Left lobe of liver (tissue), 2 donors: ENCODE results near the gene GNRH2. TPM values are rescaled to one million over a fixed set of nuclear protein-coding genes. Genes with fewer than 3 reads are reported as not detected.
"Not testable (repeated sequence)": the region's sequence is repeated elsewhere in the genome, so short reads cannot be mapped to it uniquely, and the experiment has no call there.

Source experiments
- ATAC-seq: fragments of 200-7000 bp; cut with Tn5 transposase; one replicate; pipeline ENCODE4 v1.9.1; 2020; ENCODE audit warnings: mild to moderate bottlenecking, moderate library complexity
- DNase-seq: peaks from one replicate; pipeline ENCODE4 v3.0.0-alpha.2; 2020; ENCODE audit warnings: low spot score
- total RNA-seq: library from RNA; stranded (reverse); gene quantifications from one replicate; pipeline ENCODE4 v1.2.1, GENCODE V29; 2021
- donor health status: DM: no; HTN: no; CAD: no; lungs with moderate emphysema.
- donor health status: DM: no; HTN: yes; CAD: no.

Gene GNRH2
- total RNA-seq, 1 donor from 2014 or later, result 1.6 TPM

DNA sequence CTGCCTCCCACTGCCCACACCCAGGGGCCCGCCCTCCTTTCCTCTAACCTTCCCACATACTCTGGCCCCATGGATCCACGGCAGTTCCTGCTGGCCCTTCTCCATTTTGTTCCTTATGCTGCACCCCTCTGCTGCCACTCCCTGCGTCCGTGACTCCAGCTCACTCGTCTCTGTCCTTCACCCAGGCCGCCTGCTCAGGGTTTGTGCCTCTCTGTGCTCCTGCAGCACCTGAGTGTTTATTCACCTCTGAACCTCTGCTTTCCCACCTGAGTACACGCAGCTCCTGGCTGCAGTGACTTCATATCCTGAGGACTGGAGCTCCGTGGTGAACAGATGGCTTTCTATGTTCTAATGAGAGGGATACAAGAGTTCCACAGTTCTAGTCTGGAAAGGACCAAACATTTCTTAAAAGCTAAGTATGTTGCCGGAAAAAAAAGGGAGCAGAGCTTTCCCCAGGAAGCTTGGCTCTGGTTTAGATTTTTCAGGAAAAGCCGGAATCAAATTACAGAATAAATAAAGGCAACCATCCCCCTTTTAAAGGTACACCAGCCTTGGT is 1.5 kb upstream of the GNRH2 start:
- DNase-seq (peak; percentile 60), ATAC-seq (peak; percentile 2)

- ATAC-seq (peak; percentile 29), DNase-seq (peak; percentile 83)
Observed at GRCh38 chr20:3042625-3043024, 797 bp upstream of the GNRH2 start.

DNA sequence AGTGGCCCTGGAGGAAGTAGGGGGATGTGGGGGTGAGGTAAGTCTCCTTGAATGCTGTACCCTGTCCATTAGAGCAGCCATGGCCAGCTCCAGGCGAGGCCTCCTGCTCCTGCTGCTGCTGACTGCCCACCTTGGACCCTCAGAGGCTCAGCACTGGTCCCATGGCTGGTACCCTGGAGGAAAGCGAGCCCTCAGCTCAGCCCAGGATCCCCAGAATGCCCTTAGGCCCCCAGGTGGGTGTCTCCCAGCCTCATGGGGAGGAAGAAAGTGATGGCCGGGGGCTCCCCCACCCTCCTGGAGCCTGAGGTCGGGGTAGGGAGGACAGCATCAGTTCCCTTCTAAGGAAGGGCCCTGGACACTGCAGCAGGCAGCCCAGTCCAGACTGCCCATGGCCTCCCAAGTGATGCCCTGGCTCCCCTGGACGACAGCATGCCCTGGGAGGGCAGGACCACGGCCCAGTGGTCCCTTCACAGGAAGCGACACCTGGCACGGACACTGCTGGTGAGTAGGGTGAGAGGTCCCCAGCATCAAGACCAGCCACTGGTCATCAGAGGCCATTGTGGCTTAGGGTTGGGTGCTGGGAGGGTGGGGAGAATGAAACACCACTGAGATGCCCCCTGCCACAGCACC is 1.0 kb downstream of the GNRH2 start:
- DNase-seq (no peak), ATAC-seq (no peak)

- DNase-seq (no peak), ATAC-seq (peak; percentile 67)
Observed at GRCh38 chr20:3045042-3045815, 1.8 kb downstream of the GNRH2 start.

- ATAC-seq, result peak; percentile 85
- peak; percentile 95 for DNase-seq
Observed at GRCh38 chr20:3045816-3046676, 2.6 kb downstream of the GNRH2 start, which contains the start of gene MRPS26. Gene MRPS26 (plus strand): TSS chr20:3046052. CDS start chr20:3046069, 17 bp downstream.

GRCh38 chr20:3046677-3047462 is 3.4 kb downstream of the GNRH2 start:
- ATAC-seq (no peak), DNase-seq (no peak)

DNA sequence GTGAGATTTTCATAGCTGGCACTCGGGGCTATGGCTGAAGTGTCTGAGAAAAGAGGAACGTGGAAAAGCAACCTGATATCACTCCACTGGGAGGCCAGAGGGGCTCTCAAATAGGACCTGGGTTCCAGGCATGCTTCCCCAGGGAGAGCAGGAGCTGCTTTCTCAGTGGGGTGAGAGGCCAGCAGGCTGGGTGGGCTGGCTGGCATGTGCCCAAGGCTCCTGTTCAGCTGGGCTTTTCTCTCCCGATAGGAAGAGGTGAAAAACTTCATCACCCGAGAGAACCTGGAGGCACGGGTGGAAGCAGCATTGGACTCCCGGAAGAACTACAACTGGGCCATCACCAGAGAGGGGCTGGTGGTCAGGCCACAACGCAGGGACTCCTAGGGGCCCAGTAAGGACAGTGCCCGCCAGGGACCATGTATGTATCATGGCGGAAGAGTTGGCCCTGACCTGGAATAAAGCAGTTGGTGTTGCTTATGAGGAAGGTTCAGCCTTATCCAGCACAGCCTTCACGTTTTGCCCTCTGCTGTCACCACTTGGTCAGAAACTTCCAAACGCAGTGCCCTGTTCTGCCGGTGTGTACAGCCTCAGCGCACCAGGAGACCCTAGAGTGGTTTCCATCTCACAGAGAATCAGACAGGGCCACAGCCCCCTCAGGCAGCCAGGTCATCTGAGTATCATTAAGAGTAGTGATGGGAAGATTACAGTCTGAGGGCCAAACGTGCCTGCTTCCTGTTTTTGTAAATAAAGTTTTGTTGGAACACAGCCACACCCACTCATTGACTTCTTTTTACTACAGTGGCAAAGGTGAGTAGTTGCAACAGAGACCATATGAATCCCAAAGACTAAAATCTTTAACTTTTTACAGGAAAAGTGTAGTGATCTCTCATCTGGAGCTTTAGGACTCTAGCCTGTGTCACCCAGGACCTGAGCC is 4.3 kb downstream of the GNRH2 start:
- no peak for ATAC-seq
- DNase-seq, result no peak

- ATAC-seq (peak; percentile 9), DNase-seq (no peak)
Observed at GRCh38 chr20:3051385-3052019, 8.1 kb downstream of the GNRH2 start.

GRCh38 chr20:3059489-3059888 is 16.1 kb downstream of the GNRH2 start:
- no peak for ATAC-seq
- DNase-seq, result no peak

DNA sequence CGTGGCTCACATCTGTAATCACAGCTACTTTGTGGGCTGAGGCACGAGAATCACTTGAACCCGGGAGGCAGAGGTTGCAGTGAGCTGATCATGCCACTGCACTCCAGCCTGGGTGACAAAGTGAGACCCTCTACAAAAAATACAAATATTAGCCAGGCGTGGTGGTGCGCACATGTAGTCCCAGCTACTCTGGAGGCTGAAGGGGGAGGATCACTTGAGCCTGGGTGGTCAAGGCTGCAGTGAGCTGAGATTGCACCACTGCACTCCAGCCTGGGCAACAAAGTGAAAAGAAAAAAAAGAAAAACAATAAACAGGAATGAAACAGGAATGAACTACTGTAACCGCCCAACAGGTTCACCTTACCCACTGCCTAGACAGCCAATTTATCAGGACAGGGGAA is 20.7 kb downstream of the GNRH2 start:
- ATAC-seq, result not testable (repeated sequence)

DNA sequence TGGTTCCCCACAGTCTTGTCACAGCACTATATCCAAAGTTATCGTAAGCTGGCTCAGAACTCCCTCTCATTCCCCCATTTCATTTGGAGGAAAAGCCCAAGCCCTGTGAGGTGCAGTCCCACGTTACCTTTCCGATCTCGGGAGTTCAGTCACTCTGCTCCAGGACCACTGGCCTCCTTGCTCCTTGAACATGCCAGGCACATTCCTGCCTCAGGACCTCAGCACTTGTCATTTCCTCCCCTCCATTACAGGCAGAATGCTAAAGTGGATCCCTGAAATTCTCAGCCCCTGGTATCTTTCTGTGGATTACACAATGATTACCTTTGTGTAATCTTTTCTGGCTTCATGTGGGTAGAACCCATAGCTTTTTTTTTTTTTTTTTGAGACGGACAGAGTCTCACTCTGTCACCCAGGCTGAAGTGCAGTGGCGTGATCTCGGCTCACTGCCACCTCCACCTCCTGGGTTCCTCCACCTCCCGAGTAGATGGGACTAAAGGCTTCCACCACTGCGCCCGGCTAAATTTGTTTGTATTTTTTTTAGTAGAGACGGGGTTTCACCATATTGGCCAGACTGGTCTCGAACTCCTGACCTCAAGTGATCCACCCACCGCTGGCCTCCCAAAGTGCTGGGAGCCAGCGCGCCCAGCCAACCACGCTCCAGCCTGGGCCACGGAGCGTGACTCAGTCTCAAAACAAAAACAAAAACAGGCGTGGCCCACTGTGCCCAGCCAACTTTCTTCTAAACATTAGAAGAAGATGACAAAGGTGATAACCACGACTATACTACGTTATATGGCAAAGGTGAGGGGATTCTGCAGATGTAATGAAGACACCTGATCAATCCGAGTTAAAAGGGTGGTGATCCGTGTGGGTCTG is 24.0 kb downstream of the GNRH2 start:
- peak; percentile 91 for DNase-seq

More for the DNA sequence above, 20.7 kb downstream of the GNRH2 start:
- DNase-seq, result not testable (repeated sequence)

GRCh38 chr20:3068075-3068474 is 24.7 kb downstream of the GNRH2 start:
- no peak for DNase-seq
- no peak for ATAC-seq

More for the DNA sequence above, 24.0 kb downstream of the GNRH2 start:
- ATAC-seq, result peak; percentile 69

DNA sequence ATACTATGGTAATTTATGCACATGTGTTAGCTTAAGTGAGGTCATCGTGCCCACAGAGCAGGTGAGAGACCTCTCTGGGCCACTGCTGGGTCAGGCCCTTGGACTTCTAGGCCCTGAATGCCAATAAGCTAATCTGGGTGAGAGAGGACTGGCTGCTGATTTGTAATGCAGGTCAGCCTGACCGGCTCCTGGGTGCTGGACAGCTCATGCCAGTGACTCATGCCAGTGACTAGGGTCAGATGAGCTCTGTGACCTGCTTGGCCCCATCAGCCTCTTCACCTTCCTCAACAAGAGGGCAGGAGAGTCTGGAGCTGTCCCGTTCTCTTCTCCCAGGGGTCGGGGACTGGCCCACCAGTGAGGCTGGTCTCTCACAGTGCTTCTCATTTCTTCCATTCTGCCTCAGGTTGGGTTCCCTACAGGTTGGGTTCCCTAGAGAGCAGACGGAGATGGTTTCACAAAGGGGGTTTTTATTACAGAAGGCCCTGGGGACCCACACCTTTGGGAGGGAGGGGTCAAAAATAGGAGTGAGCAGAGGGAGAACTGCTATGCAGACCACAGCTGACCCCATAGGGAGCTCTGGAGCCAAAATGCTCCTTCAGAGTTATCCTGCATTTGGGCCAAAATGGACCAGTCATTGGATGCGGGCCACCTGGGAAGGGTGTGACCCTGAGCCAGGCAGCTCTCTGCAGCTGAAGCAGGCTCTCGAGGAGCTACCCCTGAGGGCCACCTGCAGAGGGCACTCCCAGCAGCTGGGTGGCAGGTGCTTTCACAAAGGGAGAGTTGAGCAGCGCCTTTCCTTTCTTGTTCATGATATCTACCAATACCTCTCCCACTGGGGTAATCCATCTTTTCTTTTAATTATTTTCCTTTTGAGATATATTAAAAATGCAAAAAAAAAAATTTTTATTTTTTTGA is 25.8 kb downstream of the GNRH2 start:
- peak; percentile 91 for DNase-seq
- ATAC-seq, result peak; percentile 73

DNA sequence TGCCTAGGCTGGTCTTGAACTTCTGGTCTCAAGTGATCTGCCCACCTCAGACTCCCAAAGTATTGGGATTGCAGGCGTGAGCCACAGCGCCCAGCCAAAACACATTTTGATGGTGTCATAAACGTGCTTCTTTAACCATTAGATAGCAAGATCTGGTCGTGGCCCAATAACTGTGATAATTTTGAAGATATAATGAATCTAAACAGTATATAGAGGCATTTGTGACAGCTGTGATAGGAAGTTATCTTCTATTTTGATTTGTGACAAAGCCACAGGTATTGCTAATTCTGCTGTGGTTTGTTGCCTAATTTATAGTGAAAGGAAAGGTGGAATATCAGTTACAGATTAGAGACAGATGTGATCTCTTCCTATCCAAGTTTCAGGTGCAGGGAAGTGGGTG is 27.3 kb downstream of the GNRH2 start:
- no peak for DNase-seq
- no peak for ATAC-seq

GRCh38 chr20:3071266-3071609 is 27.8 kb downstream of the GNRH2 start:
- DNase-seq, result no peak
- no peak for ATAC-seq
